Measurements from ENCODE around the gene NEURL1. TPM values are rescaled to one million over a fixed set of nuclear protein-coding genes. Genes with fewer than 3 reads are reported as not detected.

NEURL1 gene
- total RNA-seq, 1 donor = not detected

DNA sequence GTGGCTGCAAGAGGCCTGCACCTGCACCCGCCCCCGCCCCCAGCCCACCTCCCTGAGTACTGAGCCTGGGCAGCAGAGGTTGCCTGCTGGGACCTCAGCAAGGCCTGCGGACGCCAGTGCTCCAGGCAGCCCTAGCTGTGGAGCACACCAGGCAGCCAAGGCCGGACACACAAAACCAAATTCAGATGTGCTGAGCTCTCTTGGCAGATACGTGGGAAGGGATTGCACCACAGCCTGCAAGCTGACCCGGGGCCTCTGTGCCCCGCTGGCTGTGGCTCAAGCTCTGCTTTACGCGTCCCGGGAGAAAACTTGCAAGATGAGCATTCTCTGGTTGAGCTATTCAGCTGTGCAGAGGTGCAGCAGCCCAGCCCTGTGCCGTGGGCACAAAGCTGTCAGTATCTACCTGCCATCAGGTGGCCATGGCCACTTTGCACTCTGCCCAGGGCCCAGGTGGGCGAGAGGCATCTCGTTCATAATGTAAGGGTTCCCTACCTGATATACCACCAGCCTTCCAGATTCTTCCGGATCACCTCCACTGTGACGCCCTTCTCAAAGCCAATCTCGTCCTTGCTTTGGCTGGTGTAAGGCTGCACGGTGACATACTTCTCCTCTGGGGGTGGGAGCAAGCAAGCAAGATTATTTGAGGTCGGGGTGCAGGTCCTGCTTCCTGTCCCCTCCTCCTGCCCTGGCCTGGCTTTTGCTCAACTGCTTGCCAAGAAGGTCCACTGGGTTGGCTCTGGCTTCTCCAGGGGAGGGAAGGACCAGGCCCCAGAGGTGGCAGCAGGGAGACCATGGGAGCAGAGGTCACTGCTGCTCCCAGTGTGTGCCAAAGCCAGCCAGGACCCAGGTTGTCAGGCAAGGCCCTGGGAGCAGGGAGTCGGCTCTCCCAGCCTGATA, 123.4 kb downstream of the NEURL1 start:
- Histone ChIP-seq H3K4me2 (ENCODE audit: insufficient read depth, low read length) (peak overlapping the region; percentile 47), H3K27ac (ENCODE audit: low read depth, low read length) (peak overlapping the region; percentile 72), H3K4me1 (ENCODE audit: insufficient read depth, low read length) (peaks cover 74% of the 10 kb centered on the region), H3K79me2 (ENCODE audit: insufficient read depth, low read length) (no peaks in the 10 kb centered on the region), H3K27me3 (ENCODE audit: insufficient read depth, low read length) (no peaks in the 10 kb centered on the region), H3K9me3 (ENCODE audit: low read depth, low read length) (no peaks in the 10 kb centered on the region), H4K20me1 (ENCODE audit: insufficient read depth, low read length) (peaks cover 8% of the 10 kb centered on the region), H3K36me3 (ENCODE audit: insufficient read depth, low read length) (peaks cover 49% of the 10 kb centered on the region), H3K4me3 (ENCODE audit: insufficient read depth, low read length) (no peak overlapping the region), H2AFZ (ENCODE audit: low read length) (no peak overlapping the region)
- peak; percentile 98 for DNase-seq (ENCODE audit: insufficient read length, low spot score, missing footprints)
- no peak for TF ChIP-seq CTCF (IDR thresholded peaks at IDR 0.05; ENCODE audit: extremely low read depth, low read depth, low read length)

- H3K27me3 ChIP-seq (ENCODE audit: insufficient read depth, low read length) = no peaks in the 10 kb centered on the region
- peak; percentile 77 for DNase-seq (ENCODE audit: insufficient read length, low spot score, missing footprints)
- H3K27ac ChIP-seq (ENCODE audit: low read depth, low read length) = peak overlapping the region; percentile 87
- H3K4me3 ChIP-seq (ENCODE audit: insufficient read depth, low read length) = no peak overlapping the region
- H3K79me2 ChIP-seq (ENCODE audit: insufficient read depth, low read length) = no peaks in the 10 kb centered on the region
- H3K4me2 ChIP-seq (ENCODE audit: insufficient read depth, low read length) = peak overlapping the region; percentile 47
- H3K9me3 ChIP-seq (ENCODE audit: low read depth, low read length) = no peaks in the 10 kb centered on the region
- peaks cover 49% of the 10 kb centered on the region for H3K36me3 ChIP-seq (ENCODE audit: insufficient read depth, low read length)
- H2AFZ ChIP-seq (ENCODE audit: low read length) = no peak overlapping the region
- TF ChIP-seq CTCF (IDR thresholded peaks at IDR 0.05; ENCODE audit: extremely low read depth, low read depth, low read length) = no peak
- peaks cover 66% of the 10 kb centered on the region for H3K4me1 ChIP-seq (ENCODE audit: insufficient read depth, low read length)
- peaks cover 8% of the 10 kb centered on the region for H4K20me1 ChIP-seq (ENCODE audit: insufficient read depth, low read length)
These were observed 124.3 kb downstream of the NEURL1 start for GRCh38 chr10:103617602-103618385.

- peak overlapping the region; percentile 87 for H3K27ac ChIP-seq (ENCODE audit: low read depth, low read length)
These were observed 125.3 kb downstream of the NEURL1 start for GRCh38 chr10:103618575-103619423.

More at GRCh38 chr10:103618575-103619423, 125.3 kb downstream of the NEURL1 start:
- no peak overlapping the region for H3K4me3 ChIP-seq (ENCODE audit: insufficient read depth, low read length)
- peaks cover 8% of the 10 kb centered on the region for H4K20me1 ChIP-seq (ENCODE audit: insufficient read depth, low read length)
- TF ChIP-seq CTCF (IDR thresholded peaks at IDR 0.05; ENCODE audit: extremely low read depth, low read depth, low read length) = no peak
- H2AFZ ChIP-seq (ENCODE audit: low read length) = no peak overlapping the region
- peaks cover 64% of the 10 kb centered on the region for H3K4me1 ChIP-seq (ENCODE audit: insufficient read depth, low read length)
- peaks cover 47% of the 10 kb centered on the region for H3K36me3 ChIP-seq (ENCODE audit: insufficient read depth, low read length)
- H3K9me3 ChIP-seq (ENCODE audit: low read depth, low read length) = no peaks in the 10 kb centered on the region
- no peaks in the 10 kb centered on the region for H3K79me2 ChIP-seq (ENCODE audit: insufficient read depth, low read length)
- DNase-seq (ENCODE audit: insufficient read length, low spot score, missing footprints) = peak; percentile 96
- no peaks in the 10 kb centered on the region for H3K27me3 ChIP-seq (ENCODE audit: insufficient read depth, low read length)
- peak overlapping the region; percentile 29 for H3K4me2 ChIP-seq (ENCODE audit: insufficient read depth, low read length)

Data from osteoblast (primary cell).